ENCODE results near the gene GMIP.
"Not testable (repeated sequence)": the region's sequence is repeated elsewhere in the genome, so short reads cannot be mapped to it uniquely, and the experiment has no call there.

GMIP gene

DNA sequence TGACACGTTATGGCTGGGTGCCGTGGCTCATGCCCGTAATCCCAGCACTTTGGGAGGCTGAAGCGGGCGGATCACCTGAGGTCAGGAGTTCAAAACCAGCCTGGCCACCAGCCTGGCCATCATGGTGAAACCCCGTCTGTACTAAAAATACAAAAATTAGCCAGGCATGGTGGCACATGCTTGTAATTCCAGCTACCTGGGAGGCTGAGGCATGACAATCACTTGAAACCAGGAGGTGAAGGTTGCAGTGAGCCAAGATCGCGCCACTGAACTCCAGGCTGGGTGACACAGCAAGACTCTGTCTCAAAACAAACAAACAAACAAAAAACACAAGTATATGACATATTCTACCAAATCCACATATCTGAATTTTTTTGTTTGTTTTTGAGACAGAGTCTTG lies 36.8 kb downstream of the GMIP start:
- DNase-seq: not testable (repeated sequence)

DNA sequence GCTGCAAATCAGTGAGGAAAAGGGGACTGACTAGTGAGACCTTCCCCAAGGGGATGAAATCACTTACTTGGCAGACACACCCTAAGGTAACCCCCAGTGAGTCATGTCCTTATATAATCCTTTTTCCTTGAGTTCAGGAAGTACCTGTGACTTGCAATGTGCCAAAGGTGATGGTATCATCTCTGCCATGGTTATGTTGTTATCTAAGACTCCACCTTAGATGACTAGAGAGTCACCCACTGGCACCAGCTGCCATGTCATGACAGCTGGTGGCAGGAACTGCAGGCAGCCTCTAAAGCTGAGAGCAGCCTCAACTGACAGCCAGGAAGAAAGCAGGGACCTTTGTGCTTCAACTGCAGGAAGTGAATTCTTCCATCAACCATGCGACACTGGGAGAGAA lies 37.4 kb downstream of the GMIP start:
- DNase-seq: peak in 2 of 4 experiments; percentile 36 to 45

DNA sequence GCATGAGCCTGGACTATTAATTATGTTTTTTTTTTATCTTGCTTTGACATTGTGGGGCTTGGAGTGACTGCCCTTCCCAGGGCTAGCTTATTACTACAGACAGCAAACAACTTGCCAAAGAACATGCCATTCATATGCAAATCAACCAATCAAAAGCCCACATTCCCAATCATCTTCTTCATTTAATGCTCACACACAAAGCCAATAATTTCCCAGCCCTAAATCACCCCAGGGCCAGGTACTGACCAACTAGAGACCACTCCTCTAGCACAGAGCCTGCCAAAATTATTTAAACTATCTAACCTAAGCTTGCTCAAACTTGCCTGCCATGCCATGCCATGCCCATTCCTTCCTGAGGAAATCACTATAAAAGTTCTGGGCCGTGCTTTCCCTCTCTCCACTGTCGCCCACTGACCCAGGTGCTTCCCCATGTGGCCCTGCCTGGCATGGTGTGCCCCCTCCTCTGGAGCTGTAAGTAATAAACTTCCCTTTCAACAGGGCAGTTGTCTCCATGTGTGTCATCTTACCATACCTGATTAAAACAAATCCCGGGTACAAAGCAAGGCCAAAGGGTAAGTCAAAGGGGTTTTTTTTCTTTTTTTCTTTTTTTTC lies 40.6 kb downstream of the GMIP start:
- DNase-seq: no peak

DNA sequence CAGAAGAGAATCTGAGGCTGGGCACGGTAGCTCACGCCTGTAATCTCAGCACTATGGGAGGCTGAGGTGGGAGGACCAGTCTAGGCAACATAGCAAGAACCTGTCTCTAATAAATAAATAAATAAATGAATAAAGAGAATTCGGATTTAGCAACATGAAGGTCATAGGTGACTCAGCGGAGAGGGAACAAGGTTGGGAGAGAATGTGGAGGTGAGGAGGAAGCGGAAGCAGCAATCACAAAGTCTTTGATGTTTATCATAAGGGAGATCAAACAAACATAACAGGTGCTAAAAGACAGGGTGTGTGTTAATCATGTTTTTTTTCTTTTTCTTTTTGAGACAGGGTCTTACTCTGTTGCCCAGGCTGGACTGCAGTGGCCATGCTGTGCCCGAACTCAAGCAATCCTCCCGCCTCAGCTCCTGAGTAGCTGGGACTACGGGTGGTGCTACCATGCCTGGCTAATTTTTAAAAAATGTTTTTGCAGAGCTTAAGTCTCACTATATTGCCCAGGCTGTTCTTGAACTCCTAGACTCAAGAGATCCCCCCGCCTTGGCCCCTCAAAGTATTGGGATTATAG lies 41.2 kb downstream of the GMIP start:
- DNase-seq: no peak

DNA sequence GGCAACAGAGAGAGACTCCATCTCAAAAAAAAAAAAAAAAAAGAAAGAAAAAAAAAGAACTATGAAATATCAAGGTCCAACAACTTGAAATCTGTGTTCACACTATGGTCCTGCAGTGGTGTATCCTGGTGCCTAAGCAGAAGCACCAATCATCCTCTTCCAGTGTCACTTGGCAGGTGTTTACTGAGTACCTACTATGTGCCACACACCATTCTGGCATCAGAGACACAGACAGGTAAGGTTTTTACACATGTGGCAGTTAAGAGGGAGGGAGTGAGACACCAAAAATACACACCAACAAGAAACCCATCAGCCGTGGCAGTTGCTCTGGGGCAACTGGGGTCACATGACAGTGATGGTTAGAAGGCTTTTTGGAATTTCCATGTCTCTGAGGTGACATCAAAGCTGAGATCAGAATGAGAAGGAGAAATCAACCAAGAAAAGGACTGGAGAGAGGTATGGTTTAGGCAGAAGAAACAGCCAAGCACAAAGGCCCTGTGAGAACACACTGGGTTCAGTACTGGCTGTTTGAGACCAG lies 42.6 kb downstream of the GMIP start:
- DNase-seq: no peak

DNA sequence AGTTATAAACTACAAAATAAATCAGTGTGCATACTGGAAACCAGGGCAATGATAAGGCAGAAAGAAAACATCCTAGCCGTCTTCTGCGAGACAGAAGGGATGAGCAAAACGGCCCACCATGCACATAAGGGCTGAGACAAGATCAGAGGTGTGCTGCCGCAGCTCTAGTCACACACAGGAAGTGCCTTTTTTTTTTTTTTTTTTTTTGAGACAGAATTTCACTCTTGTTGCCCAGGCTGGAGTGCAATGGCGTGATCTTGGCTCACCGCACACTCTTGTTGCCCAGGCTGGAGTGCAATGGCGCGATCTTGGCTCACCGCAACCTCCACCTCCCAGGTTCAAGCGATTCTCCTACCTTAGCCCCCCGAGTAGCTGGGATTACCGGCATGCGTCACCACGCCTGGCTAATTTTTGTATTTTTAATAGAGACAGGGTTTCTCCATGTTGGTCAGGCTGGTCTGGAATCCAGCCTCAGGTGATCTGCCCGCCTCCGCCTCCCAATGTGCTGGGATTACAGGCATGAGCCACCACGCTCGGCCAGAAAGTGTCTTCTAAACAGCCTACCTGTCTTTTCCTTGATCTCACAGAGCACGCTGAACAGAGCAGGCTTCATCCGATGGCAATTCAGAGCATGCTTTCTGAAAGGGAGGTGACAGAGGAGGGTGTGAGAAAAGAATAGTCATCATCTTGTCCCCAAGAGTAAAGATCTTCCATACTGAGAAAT lies 44.6 kb downstream of the GMIP start:
- not testable (repeated sequence) for DNase-seq

DNA sequence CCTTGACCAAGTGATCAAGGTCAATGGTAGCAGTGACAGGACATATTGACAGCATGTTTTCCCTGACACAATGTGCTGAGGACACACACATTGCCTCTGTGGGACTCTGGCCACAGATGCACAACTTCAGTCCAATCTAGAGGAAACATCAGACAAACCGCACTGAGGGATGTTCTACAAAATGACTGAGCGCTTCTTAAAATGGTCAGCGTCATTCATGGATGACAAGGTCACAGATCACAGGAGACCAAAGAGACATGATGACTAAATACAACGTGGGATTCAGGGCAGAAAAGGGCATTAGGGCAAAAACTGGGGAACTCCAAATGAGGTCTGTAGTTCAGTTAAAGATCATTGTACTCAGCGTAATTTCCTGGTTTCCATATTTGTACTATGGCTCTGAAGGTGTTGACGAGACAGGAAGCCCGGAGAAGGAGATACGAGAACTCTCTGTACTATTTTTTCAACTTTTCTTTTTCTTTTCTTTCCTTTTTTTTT lies 45.6 kb downstream of the GMIP start:
- DNase-seq: peak; percentile 68 to 91 (median 76)

DNA sequence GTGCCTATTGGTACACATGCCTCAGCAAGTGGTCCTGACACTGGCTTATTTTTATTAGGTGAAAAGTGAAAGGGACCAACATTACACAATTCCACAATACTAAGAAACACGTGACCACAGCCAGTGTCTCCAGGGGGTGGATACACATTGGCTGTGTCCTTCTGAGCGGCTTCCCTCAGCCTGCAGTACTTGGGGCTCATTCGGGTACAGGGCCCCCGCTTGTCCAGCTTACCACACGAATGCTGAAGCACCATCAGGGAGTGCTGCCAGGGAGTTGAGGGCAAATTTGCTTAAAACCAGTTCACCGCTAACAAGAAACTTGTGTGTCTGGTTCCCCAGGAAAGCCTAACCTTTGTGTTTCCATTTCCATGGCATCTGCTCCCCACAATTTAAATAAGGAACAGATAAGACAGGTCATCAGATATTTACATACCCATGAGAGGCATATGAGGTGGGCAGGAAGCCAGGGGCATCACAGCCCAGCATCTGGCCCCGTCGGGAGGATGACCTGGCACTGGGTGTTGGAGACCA lies 48.2 kb downstream of the GMIP start:
- DNase-seq: peak; percentile 48 to 73 (median 66)

DNA sequence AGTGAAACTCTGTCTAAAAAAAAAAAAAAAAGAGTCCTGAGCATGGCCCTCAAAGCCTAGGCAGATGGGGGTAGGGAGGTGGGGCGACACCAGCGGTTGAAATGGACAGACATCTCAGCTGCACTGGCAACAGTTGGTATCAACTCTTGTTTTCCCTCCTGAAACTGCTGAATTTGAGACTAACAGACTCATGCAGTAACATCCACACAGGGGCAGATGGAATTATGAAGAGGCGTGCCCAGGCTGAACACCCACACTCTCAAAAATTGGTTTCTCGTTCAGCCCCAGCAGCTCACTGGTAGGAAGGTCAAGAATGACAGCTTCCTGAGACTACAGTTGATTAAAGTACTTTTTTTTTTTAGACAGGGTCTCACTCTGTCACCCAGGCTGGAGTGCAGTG lies 49.1 kb downstream of the GMIP start:
- peak; percentile 26 to 71 (median 60) for DNase-seq

DNA sequence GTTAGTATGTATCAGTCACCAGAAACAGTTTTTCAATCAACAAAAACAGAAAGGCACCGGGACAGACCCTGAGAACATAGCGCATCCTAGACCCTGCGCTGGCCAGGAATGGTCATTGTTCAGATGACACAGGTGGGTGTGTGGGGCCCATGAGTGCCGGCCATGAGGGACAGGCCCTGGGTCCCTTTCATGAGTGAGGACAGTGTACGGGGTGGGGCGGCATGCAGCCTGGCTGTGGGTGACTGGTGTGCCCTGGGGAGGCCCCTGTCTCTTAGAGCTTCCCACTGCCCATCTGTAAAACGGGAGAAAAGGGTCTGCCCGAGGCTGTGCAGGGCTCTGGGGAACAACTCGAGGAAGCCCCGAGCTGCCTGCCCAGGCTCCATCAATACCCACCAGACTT lies 50.8 kb downstream of the GMIP start:
- no peak for DNase-seq

DNA sequence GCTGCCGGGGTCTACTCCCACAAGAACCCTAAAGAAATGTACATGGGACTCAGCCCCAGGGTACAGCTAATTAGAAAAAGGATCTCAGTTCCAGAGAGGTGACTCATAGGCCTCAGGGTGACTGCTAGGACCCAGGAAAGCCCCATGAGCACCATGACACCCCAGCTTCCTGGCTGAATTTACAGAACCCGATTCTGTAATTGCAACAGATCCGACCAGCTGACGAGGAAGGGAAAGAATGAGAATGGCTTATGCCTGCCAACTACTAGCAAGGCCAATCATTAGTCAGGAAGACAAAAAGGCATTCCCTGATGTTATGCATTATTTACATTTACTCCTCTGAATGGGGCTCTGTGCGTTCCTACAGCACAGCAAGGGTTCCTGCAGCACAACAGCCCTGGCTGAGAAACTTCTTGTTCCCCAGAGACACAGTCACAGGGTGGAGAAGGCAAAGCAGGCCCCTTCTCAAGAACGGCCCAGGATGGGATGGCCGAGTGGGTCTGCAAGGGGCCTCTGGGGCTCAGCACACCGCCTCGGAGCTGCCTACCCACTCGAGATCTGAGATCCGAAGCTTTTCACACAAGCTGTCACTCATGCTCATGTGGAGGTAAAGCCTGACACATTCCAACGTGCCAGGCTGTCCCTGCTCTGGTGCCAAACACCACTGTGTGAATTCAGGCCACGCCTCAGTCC lies 52.2 kb downstream of the GMIP start:
- DNase-seq: peak; percentile 91 to 97 (median 94)

DNA sequence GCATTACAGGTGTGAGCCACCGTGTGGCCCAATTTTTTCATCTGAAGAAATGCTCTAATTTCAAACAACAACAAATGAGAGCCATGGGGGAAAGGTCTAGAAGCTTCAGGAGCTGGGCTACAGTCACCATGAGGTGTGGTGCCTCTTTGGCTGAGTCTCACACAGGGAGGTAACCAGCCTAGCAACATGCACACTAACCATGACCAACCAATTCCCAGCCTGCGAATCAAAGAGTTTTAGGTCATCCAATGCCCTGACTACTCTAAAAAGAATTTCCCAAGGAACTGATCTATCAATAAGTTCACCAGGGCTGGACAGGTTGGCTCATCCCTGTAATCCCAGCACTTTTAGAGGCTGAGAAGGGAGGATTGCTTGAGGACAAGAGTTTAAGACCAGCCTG lies 54.9 kb downstream of the GMIP start:
- DNase-seq: no peak

DNA sequence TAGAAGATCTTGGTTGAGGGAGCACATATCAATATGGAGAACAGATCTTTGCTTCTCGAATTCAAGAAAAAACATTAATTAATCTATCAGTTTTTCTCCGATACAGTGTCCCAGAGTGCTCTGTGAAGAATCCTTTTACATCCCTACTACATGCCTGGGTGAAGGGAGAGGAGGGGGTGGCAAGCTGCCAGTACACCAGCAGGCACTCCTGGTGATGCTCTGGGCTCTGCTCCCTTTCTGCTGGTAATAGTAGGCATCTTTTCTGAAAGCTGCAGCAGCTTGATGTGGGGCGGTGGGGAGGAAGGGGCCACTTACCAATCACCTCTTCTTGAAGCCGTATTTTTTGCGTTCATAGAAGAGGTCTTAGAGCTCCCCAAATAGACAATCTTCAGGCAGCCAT lies 55.7 kb downstream of the GMIP start:
- no peak for DNase-seq

DNA sequence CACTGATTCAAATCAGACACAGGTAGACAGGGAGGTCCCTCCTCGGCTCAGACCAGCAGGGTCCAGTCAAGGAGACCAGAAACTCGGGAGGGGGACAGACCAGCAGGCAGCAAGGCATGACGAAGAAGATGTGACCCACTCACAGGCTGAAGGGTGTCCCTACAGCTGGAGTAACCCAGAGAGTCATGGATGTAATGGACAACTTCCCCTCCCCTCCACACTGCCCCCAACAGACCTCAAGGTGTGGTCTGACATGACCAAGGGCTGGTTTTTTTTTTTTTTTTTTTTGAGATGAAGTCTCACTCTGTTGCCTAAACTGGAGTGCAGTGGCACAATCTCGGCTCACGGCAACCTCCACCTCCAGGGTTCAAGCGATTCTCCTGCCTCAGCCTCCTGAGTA lies 59.1 kb downstream of the GMIP start:
- no peak for DNase-seq

DNA sequence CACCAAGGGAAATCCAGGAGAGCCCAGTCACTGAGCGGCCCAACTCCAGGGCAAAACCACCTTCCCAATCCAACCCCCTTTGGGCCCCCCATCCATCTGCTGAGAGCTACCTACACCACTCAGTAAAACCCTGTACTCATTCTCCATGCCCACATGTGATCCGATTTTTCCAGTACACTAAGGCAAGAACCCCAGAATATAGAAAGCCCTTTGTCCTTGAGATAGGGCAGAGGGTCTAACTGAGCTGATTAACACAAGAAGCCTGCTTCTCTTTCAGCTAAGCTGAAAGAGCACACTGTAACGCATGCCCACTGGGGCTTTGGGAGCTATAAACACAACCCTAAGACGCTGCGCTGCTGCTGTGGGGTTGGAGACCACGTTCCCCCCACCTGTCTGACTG lies 61.0 kb downstream of the GMIP start:
- DNase-seq: no peak

DNA sequence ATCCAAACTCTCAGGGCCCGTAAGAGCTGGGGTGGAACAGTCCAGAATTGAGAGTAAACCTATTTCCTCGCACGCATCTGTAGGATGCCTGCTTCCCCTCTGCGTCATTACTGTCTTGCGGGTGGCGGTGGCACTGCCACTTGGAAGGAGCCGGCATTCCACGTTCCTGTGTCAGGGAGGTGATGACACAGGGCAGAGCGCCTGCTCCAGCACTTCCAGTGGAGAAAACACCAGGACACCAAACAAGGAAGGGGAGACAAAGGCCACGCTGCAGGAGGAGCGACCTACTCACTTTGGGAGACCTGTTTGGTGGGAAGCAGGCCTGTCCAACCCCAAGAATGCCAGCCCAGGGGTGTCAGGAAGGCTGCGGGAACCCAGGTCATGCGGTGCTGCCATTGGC lies 62.1 kb downstream of the GMIP start:
- DNase-seq: no peak

DNA sequence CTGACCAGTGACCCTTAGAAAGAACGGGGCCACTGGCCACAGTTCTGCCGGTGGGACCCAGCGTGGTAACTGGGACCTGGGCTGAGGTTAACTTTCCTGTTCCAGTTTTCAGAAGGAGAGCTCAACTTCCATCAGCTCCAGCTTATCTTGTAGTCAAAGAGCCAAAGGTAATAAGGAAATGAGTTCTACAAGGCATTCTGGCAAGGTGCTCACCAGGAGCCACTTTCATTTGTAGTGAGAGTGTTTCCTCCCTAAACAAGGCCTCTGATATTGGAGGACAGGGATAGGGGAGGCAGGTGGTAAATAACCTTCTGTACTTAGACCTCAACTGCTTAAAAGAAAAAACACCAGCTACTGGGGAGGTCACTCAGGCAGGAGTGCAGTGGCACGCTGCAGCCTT lies 63.0 kb downstream of the GMIP start:
- no peak for DNase-seq

DNA sequence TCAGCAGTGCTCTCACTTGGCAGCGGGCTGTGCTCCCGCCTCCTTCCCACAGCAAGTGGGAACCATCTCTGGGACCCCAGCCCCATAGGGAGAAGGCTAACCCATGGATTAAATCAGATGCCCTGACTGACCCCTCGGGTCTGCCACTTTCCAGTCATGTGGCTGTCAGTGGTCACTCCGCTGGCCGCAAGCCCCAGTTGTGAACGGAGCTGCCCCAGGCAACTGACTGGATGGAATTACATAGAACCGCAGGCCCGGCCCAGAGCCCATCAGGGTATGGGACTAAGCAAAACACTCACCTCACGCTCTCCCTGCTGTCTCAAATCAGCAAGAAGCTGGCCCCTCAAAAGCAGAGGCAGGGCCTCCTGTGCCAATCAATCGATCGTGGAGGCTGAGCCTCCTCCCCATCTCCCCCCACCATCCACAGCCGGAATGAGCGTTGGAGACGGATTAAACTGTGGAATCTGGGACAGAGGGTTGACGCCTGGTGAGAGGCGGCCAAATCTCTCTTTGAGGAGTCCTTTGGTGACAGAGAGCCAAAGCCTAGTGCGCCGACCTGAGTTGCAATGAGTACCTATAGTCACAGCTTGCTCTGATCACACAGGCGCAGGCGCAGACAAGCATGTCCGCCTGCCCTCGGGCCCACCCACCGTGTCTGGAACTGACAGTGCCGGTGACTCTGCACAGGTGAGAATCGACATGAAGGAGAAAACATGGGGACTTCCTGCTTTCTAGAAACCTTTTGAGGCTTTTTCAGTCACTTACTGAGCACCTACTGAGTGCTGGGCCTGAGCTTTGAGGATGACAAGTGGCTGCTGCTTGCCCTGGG lies 63.7 kb downstream of the GMIP start:
- DNase-seq: no peak

All from suppressor macrophage (primary cell).